NCI-H1417 (cell line): ENCODE results near the gene NCAPH2.

Experiments
- DNase-seq, 3 experiments: peaks; one replicate each; lab custom pipeline; 2025; lab: John Stamatoyannopoulos, UW

NCAPH2 gene

GRCh38 chr22:50548921-50549790, 41.1 kb downstream of the NCAPH2 start:
- no peak for DNase-seq

GRCh38 chr22:50550395-50550794, 42.4 kb downstream of the NCAPH2 start:
- no peak for DNase-seq

- no peak for DNase-seq
Measured at GRCh38 chr22:50551160-50551752, 43.2 kb downstream of the NCAPH2 start.

- no peak for DNase-seq
Measured at GRCh38 chr22:50553310-50553709, 45.3 kb downstream of the NCAPH2 start.

- no peak for DNase-seq
Measured at GRCh38 chr22:50556703-50557102, 48.7 kb downstream of the NCAPH2 start.

- DNase-seq = no peak
Measured at GRCh38 chr22:50560034-50560433, 52.0 kb downstream of the NCAPH2 start.

GRCh38 chr22:50561401-50562358, 53.7 kb downstream of the NCAPH2 start:
- DNase-seq = no peak

GRCh38 chr22:50562523-50563412, 54.7 kb downstream of the NCAPH2 start, which contains the start of gene SYCE3:
Gene SYCE3 (minus strand): TSS chr22:50562919. CDS start chr22:50556405, 6,514 bp downstream.
- peak; percentile 82 to 96 (median 90) for DNase-seq

GRCh38 chr22:50563413-50564160, 55.6 kb downstream of the NCAPH2 start:
- DNase-seq = peak in 2 of 3 experiments; percentile 21 to 23

GRCh38 chr22:50564289-50564688, 56.3 kb downstream of the NCAPH2 start:
- DNase-seq = no peak

GRCh38 chr22:50567721-50568252, 59.8 kb downstream of the NCAPH2 start:
- no peak for DNase-seq

GRCh38 chr22:50568626-50569025, 60.6 kb downstream of the NCAPH2 start:
- DNase-seq = no peak

- DNase-seq = no peak
Measured at GRCh38 chr22:50569041-50569459, 61.0 kb downstream of the NCAPH2 start.

- DNase-seq = no peak
Measured at GRCh38 chr22:50569896-50570535, 62.0 kb downstream of the NCAPH2 start.

GRCh38 chr22:50570861-50571260, 62.8 kb downstream of the NCAPH2 start:
- DNase-seq = no peak

- no peak for DNase-seq
Measured at GRCh38 chr22:50571264-50572175, 63.5 kb downstream of the NCAPH2 start.

- no peak for DNase-seq
Measured at GRCh38 chr22:50572965-50573364, 64.9 kb downstream of the NCAPH2 start.
